ENCODE data around the gene ZNF69. TPM values are rescaled to one million over a fixed set of nuclear protein-coding genes. Genes with fewer than 3 reads are reported as not detected.
A peak's percentile ranks its signal among the peaks of the same experiment; 100 is the strongest.
"Not testable (repeated sequence)": the region's sequence is repeated elsewhere in the genome, so short reads cannot be mapped to it uniquely, and the experiment has no call there.

ZNF69 gene
- total RNA-seq, 1 donor from 2014 or later: 2.7 TPM

- DNase-seq (ENCODE audit: low spot score): no peak
- intact Hi-C loops (cut with DNase I): no loop called here
Measured at GRCh38 chr19:11887234-11887610, 360 bp upstream of the ZNF69 start.

- intact Hi-C loops (cut with DNase I): not testable (repeated sequence)
Measured at GRCh38 chr19:11889901-11890300, 2.3 kb downstream of the ZNF69 start.

GRCh38 chr19:11890634-11891033 lies 3.1 kb downstream of the ZNF69 start:
- DNase-seq (ENCODE audit: low spot score): no peak
- intact Hi-C loops (cut with DNase I): no loop called here

More at GRCh38 chr19:11889901-11890300, 2.3 kb downstream of the ZNF69 start:
- DNase-seq (ENCODE audit: low spot score): not testable (repeated sequence)

- intact Hi-C loops (cut with DNase I): no loop called here
Measured at GRCh38 chr19:11894851-11895250, 7.3 kb downstream of the ZNF69 start.

GRCh38 chr19:11902228-11902627 lies 14.6 kb downstream of the ZNF69 start:
- no peak for DNase-seq (ENCODE audit: low spot score)
- intact Hi-C loops (cut with DNase I): no loop called here

More at GRCh38 chr19:11894851-11895250, 7.3 kb downstream of the ZNF69 start:
- no peak for DNase-seq (ENCODE audit: low spot score)

GRCh38 chr19:11905928-11906327 lies 18.3 kb downstream of the ZNF69 start:
- DNase-seq (ENCODE audit: low spot score): no peak
- intact Hi-C loops (cut with DNase I): no loop called here

- intact Hi-C loops (cut with DNase I); DNase-seq (ENCODE audit: low spot score): not testable (repeated sequence)
Measured at GRCh38 chr19:11911937-11912336, 24.4 kb downstream of the ZNF69 start.

GRCh38 chr19:11914417-11915051 lies 27.0 kb downstream of the ZNF69 start:
- intact Hi-C loops (cut with DNase I): not testable (repeated sequence)

GRCh38 chr19:11921852-11922495 lies 34.4 kb downstream of the ZNF69 start:
- intact Hi-C loops (cut with DNase I): loop anchor here (2.0 to 5.0 kb wide), 2 partner anchors 40 to 219 kb away; partner anchors contain the start of gene ZNF20
- no peak for DNase-seq (ENCODE audit: low spot score)

More at GRCh38 chr19:11914417-11915051, 27.0 kb downstream of the ZNF69 start:
- DNase-seq (ENCODE audit: low spot score): not testable (repeated sequence)

- intact Hi-C loops (cut with DNase I): loop anchor here (1.0 to 5.0 kb wide), 2 partner anchors 37 to 63 kb away; no protein-coding TSS in a partner anchor
Measured at GRCh38 chr19:11924886-11925650, 37.5 kb downstream of the ZNF69 start, which contains the start of gene ZNF700. ZNF700 (plus strand) TSS chr19:11925107; CDS start chr19:11925211, 104 bp downstream.

GRCh38 chr19:11925651-11926187 lies 38.1 kb downstream of the ZNF69 start:
- intact Hi-C loops (cut with DNase I): not testable (repeated sequence)

More at GRCh38 chr19:11924886-11925650, 37.5 kb downstream of the ZNF69 start, which contains the start of gene ZNF700:
- DNase-seq (ENCODE audit: low spot score): peak; percentile 96

GRCh38 chr19:11927227-11927626 lies 39.6 kb downstream of the ZNF69 start:
- no peak for DNase-seq (ENCODE audit: low spot score)
- intact Hi-C loops (cut with DNase I): no loop called here

More at GRCh38 chr19:11925651-11926187, 38.1 kb downstream of the ZNF69 start:
- DNase-seq (ENCODE audit: low spot score): not testable (repeated sequence)

GRCh38 chr19:11931051-11931450 lies 43.5 kb downstream of the ZNF69 start:
- no peak for DNase-seq (ENCODE audit: low spot score)
- intact Hi-C loops (cut with DNase I): no loop called here

GRCh38 chr19:11931513-11931912 lies 43.9 kb downstream of the ZNF69 start:
- no peak for DNase-seq (ENCODE audit: low spot score)
- intact Hi-C loops (cut with DNase I): no loop called here

GRCh38 chr19:11935829-11936228 lies 48.2 kb downstream of the ZNF69 start:
- DNase-seq (ENCODE audit: low spot score); intact Hi-C loops (cut with DNase I): not testable (repeated sequence)

GRCh38 chr19:11938383-11938782 lies 50.8 kb downstream of the ZNF69 start:
- intact Hi-C loops (cut with DNase I); DNase-seq (ENCODE audit: low spot score): not testable (repeated sequence)

- intact Hi-C loops (cut with DNase I); DNase-seq (ENCODE audit: low spot score): not testable (repeated sequence)
Measured at GRCh38 chr19:11941361-11941887, 53.8 kb downstream of the ZNF69 start.

GRCh38 chr19:11942008-11942842 lies 54.6 kb downstream of the ZNF69 start:
- DNase-seq (ENCODE audit: low spot score): no peak
- intact Hi-C loops (cut with DNase I): no loop called here

- intact Hi-C loops (cut with DNase I): no loop called here
- no peak for DNase-seq (ENCODE audit: low spot score)
Measured at GRCh38 chr19:11942843-11943108, 55.2 kb downstream of the ZNF69 start.

Measured in cardiac septum (tissue), 1 donor.